HG02973 (cell line): ENCODE results near the gene CPT2.
A peak's percentile ranks its signal among the peaks of the same experiment; 100 is the strongest.
"Not testable (repeated sequence)": the region's sequence is repeated elsewhere in the genome, so short reads cannot be mapped to it uniquely, and the experiment has no call there.

Source experiments
- ATAC-seq: cut with Tn5 transposase; IDR thresholded peaks from one replicate; pipeline ENCODE4 v1.9.1; 2021; ENCODE audit warnings: moderate library complexity; ENCODE audit not compliant: unreplicated experiment

The CPT2 gene

DNA sequence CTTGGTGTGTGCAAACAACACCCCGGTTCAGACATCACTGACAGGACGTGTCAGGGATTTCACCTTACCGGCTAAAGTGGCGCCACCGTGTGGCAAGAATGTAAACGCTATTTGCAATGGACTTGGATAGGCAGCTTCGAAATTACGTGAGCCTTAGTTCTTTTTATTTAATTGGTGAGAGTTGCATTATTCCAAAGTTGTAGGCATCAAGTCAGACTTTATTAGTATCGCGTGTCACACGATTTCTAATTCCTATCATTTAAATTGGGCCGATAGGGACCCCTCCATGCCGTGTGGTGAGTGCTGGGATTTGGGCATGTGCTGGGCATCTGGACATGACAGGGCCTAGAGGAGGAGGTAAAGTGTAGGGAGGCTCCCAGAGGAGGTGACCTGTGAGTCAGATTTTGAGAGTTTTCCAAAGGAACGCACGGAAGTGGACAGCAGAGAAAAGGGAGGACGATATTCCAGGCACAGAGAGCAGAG lies 14.5 kb upstream of the CPT2 start:
- ATAC-seq, result peak; percentile 48

DNA sequence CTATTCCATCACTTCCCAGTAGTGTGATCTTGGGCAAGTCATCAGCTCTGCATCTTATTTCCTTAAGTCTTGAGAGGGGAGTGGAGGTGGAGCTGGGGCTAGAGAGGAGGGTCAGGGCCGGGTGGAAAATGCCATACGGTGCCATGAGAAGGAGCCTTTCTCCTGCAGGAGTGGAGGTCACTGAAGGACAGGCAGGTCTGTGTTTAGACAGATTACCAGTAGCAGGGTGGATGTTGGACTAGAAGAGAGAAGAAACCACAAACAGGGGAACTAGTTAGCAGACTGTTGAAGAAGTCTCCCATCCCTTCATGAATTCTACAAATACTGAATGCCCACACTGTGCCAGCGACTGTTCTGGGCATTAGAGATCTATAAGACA lies 13.9 kb upstream of the CPT2 start:
- ATAC-seq, result no peak

DNA sequence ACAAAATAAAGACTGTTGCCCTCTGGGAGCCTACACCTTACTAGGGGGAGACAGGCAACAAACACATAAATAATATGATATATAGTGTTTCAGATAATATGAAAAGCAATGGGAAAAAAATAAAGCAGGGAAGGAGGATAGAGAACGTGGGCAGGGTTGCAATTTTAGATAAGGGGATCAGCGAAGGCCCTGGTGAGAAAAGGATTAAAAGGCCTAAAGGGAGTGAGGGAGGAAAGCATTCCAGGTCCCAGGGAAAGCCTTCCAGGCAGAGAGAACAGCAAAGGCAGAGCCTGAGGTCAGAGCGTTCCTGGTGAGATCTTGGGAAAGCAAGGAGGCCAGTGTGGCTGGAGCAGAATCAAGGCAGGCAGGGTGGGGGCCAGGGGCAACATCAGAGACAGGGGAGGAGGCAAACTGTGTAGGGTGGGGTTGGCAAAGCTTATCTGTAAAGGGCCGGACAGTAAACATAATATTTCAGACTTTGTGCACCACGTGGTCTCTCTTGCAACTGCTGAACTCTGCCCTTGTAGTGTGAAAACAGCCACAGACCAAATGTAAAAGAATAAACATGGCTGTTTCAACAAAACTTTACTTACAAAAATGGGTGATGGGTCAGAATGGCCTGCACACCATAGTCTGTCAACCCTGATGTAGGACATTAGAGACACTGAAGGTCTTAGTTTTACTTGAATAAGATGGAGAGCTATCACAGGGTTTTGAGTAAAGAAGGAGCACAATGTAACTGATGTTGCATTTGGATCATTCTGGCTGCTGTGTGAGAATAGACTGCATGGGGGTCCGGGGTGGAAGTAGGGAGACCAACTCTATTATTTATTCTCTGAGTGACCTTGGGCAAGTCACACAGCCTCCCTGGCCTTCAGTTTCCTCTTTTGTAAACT lies 13.3 kb upstream of the CPT2 start:
- no peak for ATAC-seq

DNA sequence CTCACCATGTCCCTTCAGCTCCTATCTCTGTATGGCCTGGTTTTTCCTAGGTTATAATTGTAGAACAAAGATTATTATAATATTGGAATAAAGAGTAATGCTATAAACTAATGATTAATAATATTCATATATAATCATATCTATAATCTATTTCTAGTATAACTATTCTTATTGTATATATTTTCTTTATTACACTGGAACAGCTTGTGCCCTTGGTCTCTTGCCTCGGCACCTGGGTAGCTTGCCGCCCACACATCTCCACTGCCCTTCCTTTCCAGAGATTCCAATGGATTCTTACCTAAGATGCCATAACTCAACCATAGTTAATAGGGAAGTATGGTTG lies 10.7 kb upstream of the CPT2 start:
- ATAC-seq, result not testable (repeated sequence)

DNA sequence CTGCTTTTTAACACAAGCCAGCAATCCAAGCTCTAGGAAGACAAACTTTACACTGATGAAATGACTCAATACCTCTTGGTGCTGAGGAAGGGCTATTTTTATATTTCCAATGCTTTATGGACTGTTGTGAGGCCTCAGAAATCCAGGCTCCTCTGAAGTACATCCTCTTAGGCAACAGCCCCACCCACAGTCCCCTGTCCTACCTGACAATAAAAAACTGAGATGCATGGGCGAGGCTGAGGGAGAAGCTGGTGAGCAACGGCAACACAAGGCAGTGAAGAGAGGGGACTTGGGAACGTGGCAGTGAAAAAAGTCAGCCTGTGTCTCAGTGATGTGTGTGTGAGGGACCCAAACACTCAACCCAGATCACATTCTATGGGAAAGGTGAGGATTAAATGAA lies 10.1 kb upstream of the CPT2 start:
- no peak for ATAC-seq

DNA sequence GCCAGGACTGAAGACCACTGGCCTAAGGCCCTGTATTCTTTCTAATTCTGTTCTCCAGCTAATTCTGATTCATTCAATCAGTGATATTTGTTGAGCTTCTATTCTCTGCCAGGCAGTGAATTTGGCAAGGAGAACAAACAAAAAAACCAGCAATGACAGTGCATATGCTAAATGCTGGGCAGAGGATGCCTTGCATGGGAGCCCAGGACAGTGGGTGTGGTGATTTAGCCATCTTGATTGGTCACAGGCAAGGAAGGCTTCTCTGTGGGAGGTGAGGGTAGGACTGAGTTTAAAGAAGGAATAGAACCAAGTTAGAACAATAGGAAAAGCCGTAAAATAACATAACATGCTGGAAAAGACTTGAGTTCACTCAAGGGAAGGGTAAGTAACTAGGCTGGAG lies 9.2 kb upstream of the CPT2 start:
- ATAC-seq, result no peak

DNA sequence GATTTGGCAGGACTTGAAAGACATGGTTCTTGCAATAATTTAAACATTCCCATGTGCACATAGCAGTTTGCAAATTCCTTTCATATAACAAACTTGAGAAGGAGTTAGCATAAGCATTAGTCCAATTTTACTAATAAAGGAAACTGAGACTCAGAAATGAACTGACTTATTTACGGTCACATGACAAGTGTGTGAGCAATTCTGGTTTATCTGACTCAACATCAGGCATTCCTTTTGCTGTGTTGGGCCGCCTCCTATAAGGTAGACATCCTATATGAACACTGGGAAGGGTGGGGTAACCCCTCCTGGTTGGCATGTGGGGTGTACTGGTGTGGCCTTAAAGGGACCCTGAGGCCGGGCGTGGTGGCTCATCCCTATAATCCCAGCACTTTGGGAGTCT lies 8.5 kb upstream of the CPT2 start:
- ATAC-seq, result no peak

DNA sequence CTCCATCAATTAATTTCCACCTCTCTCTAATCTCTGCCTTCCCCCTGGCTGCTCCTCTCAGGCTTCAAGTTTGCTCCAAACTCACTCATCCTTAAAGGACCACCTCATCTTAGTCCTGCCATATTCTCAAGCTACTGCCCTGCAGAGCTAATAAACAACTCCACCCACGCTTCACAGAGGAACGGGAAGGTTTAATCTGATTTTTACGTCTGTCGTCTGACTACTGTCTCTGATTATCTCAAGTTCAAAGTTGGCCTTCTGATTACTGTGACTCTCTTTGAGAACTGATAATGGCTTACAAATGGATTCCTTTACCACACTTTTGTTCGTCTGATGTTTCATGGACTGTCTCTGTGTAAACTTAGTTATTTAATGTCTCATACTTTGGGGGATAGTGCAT lies 7.6 kb upstream of the CPT2 start:
- ATAC-seq, result no peak

DNA sequence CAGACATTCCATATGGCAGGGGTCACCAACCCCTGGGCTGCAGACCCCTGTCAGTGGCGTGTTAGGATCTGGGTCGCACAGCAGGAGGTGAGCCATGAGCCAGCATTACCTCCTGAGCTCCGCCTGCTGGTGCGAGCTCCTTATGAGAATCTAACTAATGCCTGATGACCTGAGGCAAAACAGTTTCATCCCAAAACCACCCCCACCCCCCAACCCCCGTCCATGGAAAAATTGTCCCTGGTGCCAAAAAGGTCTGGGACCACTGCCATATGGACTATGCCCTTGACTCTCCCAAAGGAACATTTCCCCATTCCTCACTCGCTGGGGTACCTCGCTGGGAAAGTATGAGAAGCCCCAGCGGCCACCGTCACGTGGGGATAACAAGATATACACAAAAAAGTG lies 6.4 kb upstream of the CPT2 start:
- ATAC-seq, result no peak

DNA sequence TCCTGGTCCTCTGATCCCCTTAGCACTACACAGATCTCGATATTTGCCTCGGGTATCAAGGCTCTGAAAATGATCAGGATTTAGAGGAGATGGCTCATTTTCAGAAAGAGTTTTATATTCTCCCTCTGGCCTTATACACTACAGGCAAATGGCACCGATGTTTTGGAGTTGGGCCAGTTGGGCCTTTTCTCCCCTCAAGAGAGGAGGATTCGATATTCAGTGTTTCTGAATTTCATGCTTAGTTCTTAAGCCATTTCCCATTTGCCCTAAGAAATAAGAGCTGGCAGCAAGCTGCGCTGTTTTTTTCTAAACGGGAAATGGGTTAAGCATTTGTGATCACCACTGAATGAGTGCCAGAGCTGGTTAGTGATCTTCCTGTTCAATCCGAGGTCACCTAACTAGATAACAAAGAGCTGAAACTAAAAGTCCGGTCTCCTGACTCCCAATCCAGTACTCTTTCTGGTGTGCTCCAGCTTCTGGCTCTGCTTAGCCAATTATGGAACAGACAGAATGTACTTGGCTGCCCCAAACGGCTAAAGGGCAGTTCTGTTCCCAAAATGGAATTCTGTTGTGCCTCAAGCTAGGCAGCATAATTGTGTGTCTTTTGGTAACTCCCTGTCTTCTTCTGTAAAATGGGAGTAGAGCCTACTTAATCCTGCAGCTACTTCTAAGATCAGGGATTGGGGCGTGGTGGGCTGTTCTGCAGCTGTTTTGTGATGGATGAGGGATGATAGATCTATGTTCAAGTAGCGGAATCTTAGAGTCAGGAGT lies 1.2 kb upstream of the CPT2 start:
- ATAC-seq, result no peak

DNA sequence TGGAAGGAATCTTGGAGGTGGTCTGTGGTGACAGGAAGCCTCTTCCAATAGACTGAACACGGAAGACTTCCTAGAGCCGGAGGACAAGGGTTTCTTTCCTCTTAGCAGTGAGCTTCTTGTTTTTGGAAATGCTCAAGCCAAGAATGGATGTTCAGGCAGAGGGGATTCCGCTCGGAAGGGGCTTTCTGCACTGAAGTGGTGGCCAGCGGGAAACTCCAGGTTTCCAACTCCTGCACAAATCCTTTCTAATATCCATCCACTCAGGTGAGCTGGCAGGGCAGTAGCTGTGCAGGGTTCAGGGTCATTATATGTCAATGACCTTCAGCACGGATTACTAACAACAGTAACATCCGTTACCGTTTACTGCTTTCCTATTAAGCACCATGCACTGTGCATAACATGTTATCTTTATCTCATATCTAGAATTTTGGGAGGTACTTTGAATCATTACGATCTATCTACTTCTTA lies 573 bp upstream of the CPT2 start:
- no peak for ATAC-seq

DNA sequence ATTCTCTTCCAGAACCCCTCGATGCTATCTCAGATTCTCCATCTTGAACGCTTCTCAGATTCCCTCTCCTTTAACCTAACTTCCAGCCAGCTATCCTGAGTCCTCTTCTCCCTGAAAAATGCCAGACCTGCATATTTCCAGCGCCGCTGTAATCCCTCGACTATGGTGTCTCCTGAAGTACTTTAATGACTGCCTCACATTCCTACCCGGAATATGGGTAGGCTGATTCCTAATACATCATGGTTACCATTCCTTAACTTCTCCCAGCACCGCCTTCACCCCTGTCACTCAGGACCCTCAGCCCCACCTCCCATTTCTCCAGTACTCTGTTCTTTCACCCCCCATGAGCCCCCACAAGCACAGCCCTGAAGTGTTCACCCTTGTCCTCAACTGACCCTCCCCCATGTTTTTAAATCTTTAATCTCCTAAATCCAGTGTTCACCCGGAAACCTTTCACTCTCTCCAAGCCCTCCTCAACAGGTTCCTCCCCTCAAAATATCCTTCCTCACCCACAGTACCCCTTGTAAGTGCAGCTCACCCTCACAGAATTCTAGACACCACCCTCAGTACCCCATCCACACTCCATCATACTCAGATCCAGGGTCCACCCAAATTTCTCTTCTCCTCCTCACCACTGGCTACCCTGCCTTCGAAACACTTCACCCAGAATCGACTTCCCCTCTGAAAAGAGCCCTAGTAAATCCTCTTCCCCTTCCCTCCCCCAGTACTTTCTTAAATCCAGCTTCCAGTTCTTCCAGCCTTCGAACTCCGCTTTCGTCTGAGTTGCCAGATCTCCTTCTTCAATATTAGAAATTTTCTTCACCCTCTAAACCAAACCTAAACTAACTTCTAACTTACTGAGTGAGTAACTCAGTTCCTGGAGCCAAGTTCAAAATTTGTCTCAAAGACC lies 922 bp downstream of the CPT2 start:
- ATAC-seq, result no peak

DNA sequence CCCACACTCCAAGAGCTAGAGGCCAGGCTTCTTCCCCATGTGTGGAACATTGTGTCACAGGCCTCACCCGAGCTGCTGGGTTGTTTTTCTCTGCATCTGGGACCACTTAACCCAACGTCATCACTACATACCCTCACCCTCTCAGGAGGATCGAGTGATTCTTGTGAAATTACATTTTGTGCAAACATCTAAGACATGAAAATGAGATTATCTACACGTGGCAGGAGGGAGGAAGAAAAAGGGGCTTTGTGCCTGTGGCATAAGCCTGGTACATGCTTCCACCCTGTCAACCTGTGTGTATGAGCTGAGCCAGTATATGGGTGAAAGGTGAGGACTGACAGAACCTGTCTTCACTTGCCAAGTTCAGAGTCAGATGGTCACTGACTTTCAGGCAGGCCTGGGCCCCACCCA lies 1.6 kb downstream of the CPT2 start:
- ATAC-seq, result no peak

DNA sequence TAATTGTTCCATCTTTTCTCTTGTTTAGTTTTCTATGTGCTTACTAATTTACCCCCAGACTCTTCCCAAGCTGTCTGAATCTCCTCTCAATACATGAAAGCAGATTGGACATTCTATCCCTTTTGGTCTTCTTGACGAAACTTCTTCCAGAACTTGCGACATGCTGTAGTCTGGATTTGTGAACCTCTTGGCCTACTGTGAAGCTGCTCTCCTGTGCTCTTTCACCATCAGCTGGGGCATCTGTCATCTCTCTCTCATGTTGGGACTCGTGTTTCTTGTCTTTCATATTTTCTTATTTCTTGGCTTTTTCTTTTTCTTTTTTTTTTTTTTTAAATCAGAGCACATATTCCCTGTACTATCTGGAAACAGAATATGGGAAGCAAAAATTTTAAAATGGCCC lies 6.8 kb downstream of the CPT2 start:
- ATAC-seq, result no peak

DNA sequence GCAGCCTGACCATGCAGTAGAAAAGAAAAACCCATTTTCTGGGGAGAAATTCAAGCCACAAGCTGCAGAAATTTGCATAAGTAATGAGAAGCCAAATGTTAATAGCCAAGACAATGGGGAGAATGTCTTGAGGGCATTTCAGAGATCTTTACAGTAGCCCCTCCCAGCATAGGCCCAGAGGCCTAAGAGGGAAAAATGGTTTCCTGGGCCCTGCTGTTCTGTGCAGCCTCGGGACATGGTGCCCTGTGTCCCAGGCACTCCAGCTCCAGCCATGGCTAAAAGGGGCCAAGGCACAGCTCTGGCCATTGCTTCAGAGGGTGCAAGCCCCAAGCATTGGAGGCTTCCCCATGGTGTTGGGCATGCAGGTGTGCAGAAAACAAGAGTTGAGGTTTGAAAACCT lies 8.9 kb downstream of the CPT2 start:
- ATAC-seq, result not testable (repeated sequence)

DNA sequence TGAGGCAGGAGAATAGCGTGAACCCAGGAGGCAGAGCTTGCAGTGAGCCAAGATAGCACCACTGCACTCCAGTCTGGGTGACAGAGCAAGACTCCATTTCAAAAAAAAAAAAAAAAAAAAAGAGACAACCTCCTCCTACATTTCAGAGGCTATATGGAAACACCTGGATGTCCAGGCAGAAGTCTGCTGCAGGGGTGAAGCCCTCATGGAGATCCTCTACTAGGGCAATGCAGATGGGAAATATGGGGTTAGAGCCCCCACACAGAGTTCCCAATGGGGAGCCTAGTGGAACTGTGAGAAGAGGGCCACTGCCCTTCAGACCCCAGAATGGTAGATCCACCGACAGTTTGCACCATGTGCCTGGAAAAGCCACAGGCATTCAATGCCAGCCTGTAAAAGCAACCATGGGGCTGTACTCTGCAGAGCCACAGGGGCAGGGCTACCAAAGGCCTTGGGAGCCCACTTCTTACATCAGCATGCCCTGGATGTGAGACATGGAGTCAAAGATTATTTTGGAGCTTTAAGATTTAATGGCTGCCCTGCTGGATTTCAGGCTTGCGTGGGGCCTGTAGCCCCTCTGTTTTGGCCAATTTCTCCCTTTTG lies 9.6 kb downstream of the CPT2 start:
- not testable (repeated sequence) for ATAC-seq

DNA sequence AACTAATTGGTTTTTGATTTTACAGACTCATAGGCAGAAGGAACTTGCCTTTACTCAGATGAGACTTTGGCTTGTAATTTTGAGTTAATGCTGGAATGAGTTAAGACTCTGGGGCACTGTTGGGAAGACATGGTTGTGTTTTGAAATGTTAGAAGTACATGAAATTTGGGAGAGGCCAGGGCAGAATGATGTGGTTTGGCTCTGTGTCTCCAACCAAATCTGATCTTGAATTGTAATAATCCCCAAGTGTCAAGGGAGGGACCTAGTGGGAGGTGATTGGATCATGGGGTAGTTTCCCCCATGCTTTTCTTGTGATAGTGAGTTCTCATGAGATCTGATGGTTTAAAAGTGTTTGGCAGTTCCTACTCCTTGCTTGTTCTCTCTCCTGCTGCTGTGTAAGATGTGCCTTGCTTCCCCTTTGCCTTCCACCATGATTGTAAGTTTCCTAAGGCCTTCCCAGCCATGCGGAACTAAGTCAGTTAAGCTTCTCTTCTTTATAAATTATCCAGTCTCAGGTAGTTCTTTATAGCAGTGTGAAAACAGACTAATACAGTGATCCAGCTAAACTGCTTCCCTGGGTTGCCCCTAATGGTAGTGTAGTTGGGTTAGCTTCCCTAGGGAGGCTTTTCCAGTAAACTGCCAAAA lies 10.2 kb downstream of the CPT2 start:
- no peak for ATAC-seq

DNA sequence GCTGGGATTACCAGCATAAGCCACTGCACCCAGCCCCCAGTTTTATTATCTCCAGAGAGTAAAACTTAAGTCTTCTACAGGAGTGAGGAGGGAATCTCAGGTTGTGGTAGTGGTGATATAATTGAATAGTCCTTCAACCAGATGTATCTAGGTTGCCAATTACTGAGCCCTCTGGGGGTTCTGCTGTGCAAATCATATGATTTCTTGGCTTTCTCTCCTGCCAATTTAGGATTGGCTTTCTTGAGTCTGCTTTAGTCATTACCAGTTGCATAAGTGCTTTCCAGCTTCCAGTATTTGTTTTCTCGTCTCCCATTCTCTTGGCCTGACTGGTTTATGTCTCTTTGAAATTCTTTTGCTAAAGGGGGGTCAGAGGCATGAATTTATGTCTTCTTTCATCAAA lies 11.1 kb downstream of the CPT2 start:
- ATAC-seq, result no peak

DNA sequence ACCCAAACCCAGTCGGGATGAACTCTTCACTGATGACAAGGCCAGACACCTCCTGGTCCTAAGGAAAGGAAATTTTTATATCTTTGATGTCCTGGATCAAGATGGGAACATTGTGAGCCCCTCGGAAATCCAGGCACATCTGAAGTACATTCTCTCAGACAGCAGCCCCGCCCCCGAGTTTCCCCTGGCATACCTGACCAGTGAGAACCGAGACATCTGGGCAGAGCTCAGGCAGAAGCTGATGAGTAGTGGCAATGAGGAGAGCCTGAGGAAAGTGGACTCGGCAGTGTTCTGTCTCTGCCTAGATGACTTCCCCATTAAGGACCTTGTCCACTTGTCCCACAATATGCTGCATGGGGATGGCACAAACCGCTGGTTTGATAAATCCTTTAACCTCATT lies 13.7 kb downstream of the CPT2 start:
- no peak for ATAC-seq

DNA sequence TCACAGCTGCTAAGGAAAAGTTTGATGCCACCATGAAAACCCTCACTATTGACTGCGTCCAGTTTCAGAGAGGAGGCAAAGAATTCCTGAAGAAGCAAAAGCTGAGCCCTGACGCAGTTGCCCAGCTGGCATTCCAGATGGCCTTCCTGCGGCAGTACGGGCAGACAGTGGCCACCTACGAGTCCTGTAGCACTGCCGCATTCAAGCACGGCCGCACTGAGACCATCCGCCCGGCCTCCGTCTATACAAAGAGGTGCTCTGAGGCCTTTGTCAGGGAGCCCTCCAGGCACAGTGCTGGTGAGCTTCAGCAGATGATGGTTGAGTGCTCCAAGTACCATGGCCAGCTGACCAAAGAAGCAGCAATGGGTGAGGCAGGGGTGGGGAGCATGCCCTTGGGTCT lies 14.3 kb downstream of the CPT2 start:
- no peak for ATAC-seq
